ENCODE data around the gene ORMDL3.

GRCh38 chr17:39927101-39927928, at the start of gene ORMDL3, which contains the start of gene LRRC3C:
- TF ChIP-seq CREB5 (CRISPR knock-in tag; IDR thresholded peaks at IDR 0.05; ENCODE audit: low read depth) (no peak), BACH2 (CRISPR knock-in tag; IDR thresholded peaks at IDR 0.05; ENCODE audit: borderline replicate concordance) (no peak), ZFP3 (CRISPR knock-in tag; IDR thresholded peaks at IDR 0.05) (no peak), CSRNP3 (CRISPR knock-in tag; IDR thresholded peaks at IDR 0.05) (no peak), PPARA (CRISPR knock-in tag; IDR thresholded peaks at IDR 0.05; ENCODE audit: borderline replicate concordance) (no peak), PATZ1 (CRISPR knock-in tag; IDR thresholded peaks at IDR 0.05; ENCODE audit: borderline replicate concordance) (peak; percentile 59; the same call in 1 of the 2 replicates), GLIS3 (CRISPR knock-in tag; IDR thresholded peaks at IDR 0.05) (no peak; the same call in 1 of the 2 replicates), ZNF8 (CRISPR knock-in tag; IDR thresholded peaks at IDR 0.05) (no peak), ZC3H10 (CRISPR knock-in tag; IDR thresholded peaks at IDR 0.05) (no peak)

Data from SK-N-SH treated with all-trans-retinoic acid at 6 μM for 48 hours (cell line).